HepG2 (cell line): ENCODE results near the gene FLOT2.

Experiments used
- ASH2L ChIP-seq: fragments of 300-600, 200-600 bp; sonication (generic); IDR thresholded peaks from 2 replicates; pipeline ENCODE4 v1.7.0; 2017; ENCODE audit warnings: low read depth, mild to moderate bottlenecking, moderate library complexity, mixed read lengths, low read length; ENCODE audit not compliant: insufficient read length
- FOXO1 ChIP-seq: sonication (generic); formaldehyde crosslinking; IDR thresholded peaks from 2 replicates; pipeline ENCODE4 v1.4.0; 2020; ENCODE audit warnings: missing genetic modification reagents
- NR2F1 ChIP-seq, 2 experiments: fragments of 450-650 bp in 1 of 2; formaldehyde crosslinking in 1 of 2; IDR thresholded peaks; 2 replicates each; pipeline versions ENCODE4 v1.5.0 to v1.6.1; 2016 to 2020; ENCODE audit warnings: mild to moderate bottlenecking in 1 of 2, missing compliant biosample characterization in 1 of 2, missing genetic modification reagents in 1 of 2, moderate library complexity in 1 of 2
- NR2F6 ChIP-seq, 2 experiments: IDR thresholded peaks; 2 replicates each; pipeline ENCODE4 v1.6.1; 2016; ENCODE audit warnings: antibody characterized with exemption in 1 of 2, mild to moderate bottlenecking in 1 of 2
- SMC3 ChIP-seq: IDR thresholded peaks from 2 replicates; pipeline ENCODE4 v1.6.1; 2011; ENCODE audit warnings: low read length, improper control_type of control experiment
- TF ChIP-seq, protein P1 (sequence below): sonication (generic); formaldehyde crosslinking; IDR thresholded peaks from 2 replicates; pipeline ENCODE4 v1.8.1; 2023; ENCODE audit warnings: mild to moderate bottlenecking, missing genetic modification reagents
- TF ChIP-seq, protein P2 (sequence below): sonication (generic); formaldehyde crosslinking; IDR thresholded peaks from 2 replicates; pipeline ENCODE4 v1.5.0; 2020; ENCODE audit warnings: missing genetic modification reagents

DNA sequence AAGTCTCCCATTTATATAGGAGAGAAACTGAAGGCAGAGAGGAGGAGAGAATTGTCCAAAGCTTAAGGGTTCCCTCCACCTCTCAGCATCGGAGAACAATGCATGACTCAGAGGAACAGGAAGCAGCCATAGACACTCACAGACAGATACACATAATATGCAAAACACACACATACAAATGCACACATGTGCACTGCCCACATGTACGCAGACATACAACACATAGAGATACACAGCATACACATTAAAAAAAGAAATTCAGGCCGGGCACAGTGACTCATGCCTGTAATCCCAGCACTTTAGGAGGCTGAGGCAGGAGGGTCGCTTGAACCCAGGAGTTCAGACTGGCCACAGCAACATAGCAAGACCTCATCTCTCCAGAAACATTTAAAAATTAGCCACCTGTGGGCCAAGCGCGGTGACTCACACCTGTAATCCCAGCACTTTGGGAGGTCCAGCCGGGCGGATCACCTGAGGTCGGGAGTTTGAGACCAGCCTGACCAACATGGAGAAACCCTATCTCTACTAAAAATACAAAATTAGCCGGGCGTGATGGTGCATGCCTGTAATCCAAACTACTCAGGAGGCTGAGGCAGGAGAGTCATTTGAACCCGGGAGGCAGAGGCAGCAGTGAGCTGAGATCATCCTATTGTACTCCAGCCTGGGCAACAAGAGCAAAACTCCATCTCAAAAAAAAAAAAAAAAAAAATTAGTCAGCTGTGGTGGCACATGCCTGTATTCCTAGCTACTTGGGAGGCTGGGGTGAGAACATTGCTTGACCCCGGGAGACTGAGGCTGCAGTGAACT is 31.4 kb downstream of the FLOT2 start:
- TF ChIP-seq, protein P1, sequence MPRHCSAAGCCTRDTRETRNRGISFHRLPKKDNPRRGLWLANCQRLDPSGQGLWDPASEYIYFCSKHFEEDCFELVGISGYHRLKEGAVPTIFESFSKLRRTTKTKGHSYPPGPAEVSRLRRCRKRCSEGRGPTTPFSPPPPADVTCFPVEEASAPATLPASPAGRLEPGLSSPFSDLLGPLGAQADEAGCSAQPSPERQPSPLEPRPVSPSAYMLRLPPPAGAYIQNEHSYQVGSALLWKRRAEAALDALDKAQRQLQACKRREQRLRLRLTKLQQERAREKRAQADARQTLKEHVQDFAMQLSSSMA = no peak
- TF ChIP-seq SMC3 (no peak), NR2F6 (IDR thresholded peaks at IDR 0.05) (no peak), NR2F6 (CRISPR knock-in tag; IDR thresholded peaks at IDR 0.05) (no peak), ASH2L (no peak), NR2F1 (CRISPR knock-in tag; IDR thresholded peaks at IDR 0.05) (no peak), FOXO1 (CRISPR knock-in tag) (no peak)
- TF ChIP-seq, protein P2, sequence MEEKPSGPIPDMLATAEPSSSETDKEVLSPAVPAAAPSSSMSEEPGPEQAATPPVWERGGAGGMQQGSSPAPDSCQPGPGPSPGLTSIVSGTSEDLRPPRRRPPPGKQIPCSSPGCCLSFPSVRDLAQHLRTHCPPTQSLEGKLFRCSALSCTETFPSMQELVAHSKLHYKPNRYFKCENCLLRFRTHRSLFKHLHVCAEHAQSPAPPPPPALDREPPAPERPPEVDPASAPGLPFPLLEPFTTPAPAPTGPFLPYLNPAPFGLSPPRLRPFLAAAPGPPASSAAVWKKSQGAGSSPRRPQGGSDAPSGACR (CRISPR knock-in tag) = no peak
